22Rv1 (cell line): ENCODE data around the gene CARM1.

ENCODE experiments used
- ZFX ChIP-seq: fragments of 450-650 bp; IDR thresholded peaks from 2 replicates; pipeline ENCODE4 v1.6.1; 2017; ENCODE audit warnings: antibody characterized with exemption, borderline replicate concordance
- TF ChIP-seq, protein P1 (sequence below): fragments of 450-650 bp; IDR thresholded peaks from 2 replicates; pipeline ENCODE4 v1.5.1; 2017; ENCODE audit warnings: mild to moderate bottlenecking

DNA sequence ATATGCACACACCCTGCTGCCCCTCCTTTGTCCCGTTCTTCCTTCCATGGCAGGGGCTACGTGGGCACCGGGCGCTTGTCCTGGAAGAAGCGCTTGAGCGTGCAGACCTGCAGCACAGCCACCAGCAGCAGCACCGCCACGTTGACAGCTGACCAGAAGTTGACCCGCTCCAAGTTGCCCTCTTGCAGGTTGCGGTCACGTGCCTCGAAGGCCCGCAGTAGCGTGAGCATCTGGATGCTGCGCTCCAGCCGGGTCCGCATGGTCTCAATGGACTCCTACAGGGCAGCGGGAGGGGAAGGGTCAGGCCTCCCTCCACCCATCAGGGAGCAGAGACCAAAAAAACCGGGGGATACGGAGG lies 38.4 kb upstream of the CARM1 start:
- TF ChIP-seq, protein P1, sequence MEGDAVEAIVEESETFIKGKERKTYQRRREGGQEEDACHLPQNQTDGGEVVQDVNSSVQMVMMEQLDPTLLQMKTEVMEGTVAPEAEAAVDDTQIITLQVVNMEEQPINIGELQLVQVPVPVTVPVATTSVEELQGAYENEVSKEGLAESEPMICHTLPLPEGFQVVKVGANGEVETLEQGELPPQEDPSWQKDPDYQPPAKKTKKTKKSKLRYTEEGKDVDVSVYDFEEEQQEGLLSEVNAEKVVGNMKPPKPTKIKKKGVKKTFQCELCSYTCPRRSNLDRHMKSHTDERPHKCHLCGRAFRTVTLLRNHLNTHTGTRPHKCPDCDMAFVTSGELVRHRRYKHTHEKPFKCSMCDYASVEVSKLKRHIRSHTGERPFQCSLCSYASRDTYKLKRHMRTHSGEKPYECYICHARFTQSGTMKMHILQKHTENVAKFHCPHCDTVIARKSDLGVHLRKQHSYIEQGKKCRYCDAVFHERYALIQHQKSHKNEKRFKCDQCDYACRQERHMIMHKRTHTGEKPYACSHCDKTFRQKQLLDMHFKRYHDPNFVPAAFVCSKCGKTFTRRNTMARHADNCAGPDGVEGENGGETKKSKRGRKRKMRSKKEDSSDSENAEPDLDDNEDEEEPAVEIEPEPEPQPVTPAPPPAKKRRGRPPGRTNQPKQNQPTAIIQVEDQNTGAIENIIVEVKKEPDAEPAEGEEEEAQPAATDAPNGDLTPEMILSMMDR, result no peak
- no peak for TF ChIP-seq ZFX
